ENCODE data around the gene CAMKMT.
A peak's percentile ranks its signal among the peaks of the same experiment; 100 is the strongest.

The CAMKMT gene

GRCh38 chr2:44361330-44362206 is at the start of gene CAMKMT, which contains the start of gene PREPL:
Gene CAMKMT (plus strand): TSS chr2:44361947.
Gene PREPL (minus strand): TSS chr2:44361494. CDS start chr2:44346342, 15,152 bp downstream.
- H3K79me2 ChIP-seq (ENCODE audit: low read length): peaks cover 57% of the 10 kb centered on the region
- peak within 1 kb of the TSS; percentile 94 for H3K9ac ChIP-seq (ENCODE audit: low read length)
- H3K9me3 ChIP-seq (replicated peaks; ENCODE audit: insufficient read depth, low read length): no peaks in the 10 kb centered on the region
- DNase-seq: peak; percentile 97
- peak within 1 kb of the TSS; percentile 75 for H3K4me3 ChIP-seq (ENCODE audit: low read length)
- H3K36me3 ChIP-seq (replicated peaks; ENCODE audit: insufficient read depth, low read length): no peaks in the 10 kb centered on the region
- no peaks in the 10 kb centered on the region for H3K9me2 ChIP-seq (replicated peaks; ENCODE audit: insufficient read depth, low read length)
- peak within 1 kb of the TSS; percentile 86 for H3K27ac ChIP-seq (ENCODE audit: low read length)
- no peaks in the 10 kb centered on the region for H4K20me1 ChIP-seq (ENCODE audit: insufficient read depth, low read length)
- H3K4me2 ChIP-seq (ENCODE audit: low read depth, low read length): peak within 1 kb of the TSS; percentile 79
- H3K27me3 ChIP-seq (replicated peaks; ENCODE audit: insufficient read depth, low read length): no peaks in the 10 kb centered on the region
- H2AFZ ChIP-seq (ENCODE audit: low read length): peak within 1 kb of the TSS; percentile 78
- peaks cover 6% of the 10 kb centered on the region for H3F3A ChIP-seq (ENCODE audit: insufficient read depth, low read length)
- no peak for TF ChIP-seq EZH2phosphoT487 (IDR thresholded peaks at IDR 0.05; ENCODE audit: low read length)
- TF ChIP-seq CTCF (IDR thresholded peaks at IDR 0.05; ENCODE audit: low read length): no peak
- peaks cover 13% of the 10 kb centered on the region; the same call in 1 of the 2 replicates for H3K4me1 ChIP-seq (ENCODE audit: low read length)

- H3K9me2 ChIP-seq (replicated peaks; ENCODE audit: insufficient read depth, low read length): no peaks in the 10 kb centered on the region
- TF ChIP-seq CTCF (IDR thresholded peaks at IDR 0.05; ENCODE audit: low read length): no peak
- TF ChIP-seq EZH2phosphoT487 (IDR thresholded peaks at IDR 0.05; ENCODE audit: low read length): no peak
- no peak for TF ChIP-seq EZH2 (optimal IDR thresholded peaks at IDR 0.05; ENCODE audit: low read depth, low read length)
- DNase-seq: no peak
Measured at GRCh38 chr2:44314362-44314761, 47.4 kb upstream of the CAMKMT start.

GRCh38 chr2:44315945-44316344 is 45.8 kb upstream of the CAMKMT start:
- no peak overlapping the region for H3K27ac ChIP-seq (ENCODE audit: low read length)
- H3K79me2 ChIP-seq (ENCODE audit: low read length): no peaks in the 10 kb centered on the region

More at GRCh38 chr2:44314362-44314761, 47.4 kb upstream of the CAMKMT start:
- Histone ChIP-seq H3K4me1 (ENCODE audit: low read length) (no peaks in the 10 kb centered on the region), H3K9me3 (replicated peaks; ENCODE audit: insufficient read depth, low read length) (no peaks in the 10 kb centered on the region; the same call in 1 of the 2 replicates), H3K4me3 (ENCODE audit: low read length) (no peak overlapping the region), H3F3A (ENCODE audit: insufficient read depth, low read length) (no peaks in the 10 kb centered on the region), H3K4me2 (ENCODE audit: low read depth, low read length) (no peak overlapping the region), H3K36me3 (replicated peaks; ENCODE audit: insufficient read depth, low read length) (no peaks in the 10 kb centered on the region), H3K9ac (ENCODE audit: low read length) (no peak overlapping the region), H2AFZ (ENCODE audit: low read length) (no peak overlapping the region), H3K79me2 (ENCODE audit: low read length) (no peaks in the 10 kb centered on the region), H3K27me3 (replicated peaks; ENCODE audit: insufficient read depth, low read length) (no peaks in the 10 kb centered on the region), H4K20me1 (ENCODE audit: insufficient read depth, low read length) (no peaks in the 10 kb centered on the region), H3K27ac (ENCODE audit: low read length) (no peak overlapping the region)

More at GRCh38 chr2:44315945-44316344, 45.8 kb upstream of the CAMKMT start:
- TF ChIP-seq CTCF (IDR thresholded peaks at IDR 0.05; ENCODE audit: low read length) (no peak), EZH2 (optimal IDR thresholded peaks at IDR 0.05; ENCODE audit: low read depth, low read length) (no peak), EZH2phosphoT487 (IDR thresholded peaks at IDR 0.05; ENCODE audit: low read length) (no peak)
- no peaks in the 10 kb centered on the region for H3K9me3 ChIP-seq (replicated peaks; ENCODE audit: insufficient read depth, low read length)
- no peak overlapping the region for H3K4me2 ChIP-seq (ENCODE audit: low read depth, low read length)
- DNase-seq: no peak
- no peaks in the 10 kb centered on the region for H3K9me2 ChIP-seq (replicated peaks; ENCODE audit: insufficient read depth, low read length)
- no peaks in the 10 kb centered on the region for H4K20me1 ChIP-seq (ENCODE audit: insufficient read depth, low read length)
- H3F3A ChIP-seq (ENCODE audit: insufficient read depth, low read length): no peaks in the 10 kb centered on the region
- no peak overlapping the region for H3K9ac ChIP-seq (ENCODE audit: low read length)
- H3K4me1 ChIP-seq (ENCODE audit: low read length): no peaks in the 10 kb centered on the region
- H3K4me3 ChIP-seq (ENCODE audit: low read length): no peak overlapping the region
- no peaks in the 10 kb centered on the region; the same call in 1 of the 2 replicates for H3K36me3 ChIP-seq (replicated peaks; ENCODE audit: insufficient read depth, low read length)
- H3K27me3 ChIP-seq (replicated peaks; ENCODE audit: insufficient read depth, low read length): no peaks in the 10 kb centered on the region
- H2AFZ ChIP-seq (ENCODE audit: low read length): no peak overlapping the region
